Body of pancreas (tissue), 4 donors: ENCODE data around the gene CD47. TPM values are rescaled to one million over a fixed set of nuclear protein-coding genes. Genes with fewer than 3 reads are reported as not detected.

Experiments used
- ATAC-seq: fragments of 150-250 bp; one replicate; pipeline ENCODE4 v1.9.1; 2016
- DNase-seq, 4 donors: peaks; one replicate each; pipeline ENCODE4 v3.0.0-alpha.2; 2019
- H3K27ac ChIP-seq, 4 donors: fragments of 200-600 bp; sonication (generic); 1 replicate in 3 of 4; 2 replicates in 1 of 4; pipeline versions ENCODE4 v1.5.1 to v1.6.1; 2016 to 2019; ENCODE audit warnings: mild to moderate bottlenecking in 1 of 4, mixed read lengths in 1 of 4, moderate library complexity in 1 of 4
- H3K27me3 ChIP-seq, 2 donors: fragments of 200-600 bp; sonication (generic); one replicate each; pipeline ENCODE4 v1.6.0; 2016; ENCODE audit warnings: mild to moderate bottlenecking in 1 of 2
- H3K36me3 ChIP-seq, 2 donors: fragments of 200-600 bp; sonication (generic); replicated peaks in 1 of 2; 2 replicates each; pipeline ENCODE4 v1.5.1; 2016; ENCODE audit warnings: low read depth in 2 of 2; ENCODE audit not compliant: insufficient read depth in 1 of 2
- H3K4me1 ChIP-seq: fragments of 200-600 bp; sonication (generic); one replicate; pipeline ENCODE4 v1.6.0; 2016
- H3K4me3 ChIP-seq, 2 donors: fragments of 200-600 bp; sonication (generic); 1 replicate in 1 of 2; 2 replicates in 1 of 2; pipeline ENCODE4 v1.5.1; 2016 to 2019
- H3K9me3 ChIP-seq, 3 donors: fragments of 200-600 bp; sonication (generic); 1 replicate in 2 of 3; 2 replicates in 1 of 3; pipeline ENCODE4 v1.5.1; 2016
- CTCF ChIP-seq, 7 experiments: fragments of 450-650 bp in 4 of 7; fragments of 200-600 bp in 3 of 7; sonication (generic) in 3 of 7; IDR thresholded peaks; one replicate each; pipeline ENCODE4 v1.5.1; 2016 to 2019; ENCODE audit warnings: antibody characterized with exemption in 7 of 7
- POLR2A ChIP-seq, 3 donors: fragments of 450-650 bp; IDR thresholded peaks; one replicate each; pipeline ENCODE4 v1.6.1; 2016; ENCODE audit warnings: antibody characterized with exemption in 3 of 3, mild to moderate bottlenecking in 2 of 3
- WGBS, 2 donors: methylation state at CpG; one replicate each; pipeline ENCODE4 v1.1.5; 2017; 5-methylcytosine and 5-hydroxymethylcytosine counted together
- intact Hi-C: fragments of 100-400 bp; cut with DNase I; formaldehyde crosslinking; loops from one replicate; pipeline ENCODE4 v1.15.1; 2023
- total RNA-seq, 2 donors: library from RNA; depleted of rRNA; stranded (reverse); fragments of >200 nt; gene quantifications; one replicate each; pipeline ENCODE4 v1.1.0, GENCODE V29; 2016

Gene CD47
- total RNA-seq, 2 donors from 2014 or later, result 34.3 to 51.1 TPM

GRCh38 chr3:108099679-108100428, 9.0 kb upstream of the CD47 start:
- no peaks in the 10 kb centered on the region for H3K9me3 ChIP-seq
- TF ChIP-seq POLR2A (IDR thresholded peaks at IDR 0.05) (no peak), CTCF (IDR thresholded peaks at IDR 0.05) (no peak)
- WGBS, 2 donors, result 78 to 86% methylated on average over 9 of the region's 9 CpGs
- intact Hi-C loops, result no loop called here
- H3K4me1 ChIP-seq, result peaks cover 8% of the 10 kb centered on the region
- H3K36me3 ChIP-seq, result no peaks in the 10 kb centered on the region
- ATAC-seq (no peak), DNase-seq (no peak)
- H3K27me3 ChIP-seq, result no peaks in the 10 kb centered on the region
- H3K27ac ChIP-seq, result no peak overlapping the region
- H3K4me3 ChIP-seq, result no peak overlapping the region

GRCh38 chr3:108099244-108099643, 8.4 kb upstream of the CD47 start:
- Histone ChIP-seq H3K4me1 (peaks cover 8% of the 10 kb centered on the region), H3K36me3 (no peaks in the 10 kb centered on the region), H3K9me3 (no peaks in the 10 kb centered on the region), H3K4me3 (no peak overlapping the region), H3K27ac (no peak overlapping the region), H3K27me3 (no peaks in the 10 kb centered on the region)
- no peak for DNase-seq
- TF ChIP-seq CTCF (IDR thresholded peaks at IDR 0.05) (no peak), POLR2A (IDR thresholded peaks at IDR 0.05) (no peak)
- intact Hi-C loops, result no loop called here
- ATAC-seq, result no peak
- 75 to 83% methylated on average over 3 of the region's 3 CpGs for WGBS, 2 donors

- H3K9me3 ChIP-seq, result no peaks in the 10 kb centered on the region
- H3K4me3 ChIP-seq, result no peak overlapping the region
- TF ChIP-seq CTCF (IDR thresholded peaks at IDR 0.05) (no peak), POLR2A (IDR thresholded peaks at IDR 0.05) (no peak)
- H3K27ac ChIP-seq, result no peak overlapping the region
- H3K27me3 ChIP-seq, result no peaks in the 10 kb centered on the region
- intact Hi-C loops, result no loop called here
- no peaks in the 10 kb centered on the region for H3K36me3 ChIP-seq
- ATAC-seq (no peak), DNase-seq (no peak)
- peaks cover 8% of the 10 kb centered on the region for H3K4me1 ChIP-seq
- 88 to 91% methylated on average over 2 of the region's 2 CpGs for WGBS, 2 donors
These were observed 7.2 kb upstream of the CD47 start for GRCh38 chr3:108098003-108098370.

- intact Hi-C loops, result no loop called here
- no peak overlapping the region for H3K27ac ChIP-seq
- no peaks in the 10 kb centered on the region for H3K36me3 ChIP-seq
- DNase-seq (no peak), ATAC-seq (no peak)
- TF ChIP-seq POLR2A (IDR thresholded peaks at IDR 0.05) (no peak), CTCF (IDR thresholded peaks at IDR 0.05) (no peak)
- H3K4me3 ChIP-seq, result no peak overlapping the region
- no peaks in the 10 kb centered on the region for H3K9me3 ChIP-seq
- 87 to 88% methylated on average over 8 of the region's 8 CpGs for WGBS, 2 donors
- H3K4me1 ChIP-seq, result peaks cover 8% of the 10 kb centered on the region
- no peaks in the 10 kb centered on the region for H3K27me3 ChIP-seq
These were observed 6.6 kb upstream of the CD47 start for GRCh38 chr3:108097322-108098002.
